Keratinocyte (primary cell): ENCODE data around the gene SPG11. TPM values are rescaled to one million over a fixed set of nuclear protein-coding genes. Genes with fewer than 3 reads are reported as not detected.
"Not testable (repeated sequence)": the region's sequence is repeated elsewhere in the genome, so short reads cannot be mapped to it uniquely, and the experiment has no call there.

Experiments used
- DNase-seq: peaks from one replicate; pipeline ENCODE4 v3.0.0-alpha.2; 2011; ENCODE audit warnings: low read depth, missing footprints, low spot score
- FAIRE-seq: peaks from 2 replicates; lab custom pipeline; 2011; peaks lifted over from hg19 to GRCh38; lab: Jason Lieb, UNC
- H2AFZ ChIP-seq: 2 replicates; pipeline ENCODE4 v1.6.0; 2012; ENCODE audit warnings: low read length, control low read depth, inconsistent platforms; ENCODE audit not compliant: control insufficient read depth
- H3K27ac ChIP-seq: 2 replicates; pipeline ENCODE4 v1.5.1; 2011; ENCODE audit warnings: low read length; ENCODE audit not compliant: control insufficient read depth, insufficient read depth
- H3K27me3 ChIP-seq: 3 replicates; pipeline ENCODE4 v1.6.0; 2011; ENCODE audit warnings: low read length; ENCODE audit not compliant: control insufficient read depth, insufficient read depth; ENCODE audit errors: extremely low read depth
- H3K36me3 ChIP-seq, 2 experiments: 2 replicates in 1 of 2; 3 replicates in 1 of 2; pipeline ENCODE4 v1.5.1; 2011; ENCODE audit warnings: low read length in 2 of 2, mild to moderate bottlenecking in 1 of 2; ENCODE audit not compliant: control insufficient read depth in 2 of 2, insufficient read depth in 2 of 2; ENCODE audit errors: extremely low read depth in 1 of 2
- H3K4me1 ChIP-seq: 3 replicates; pipeline ENCODE4 v1.5.1; 2011; ENCODE audit warnings: low read length; ENCODE audit not compliant: control insufficient read depth, insufficient read depth; ENCODE audit errors: extremely low read depth
- H3K4me2 ChIP-seq: 3 replicates; pipeline ENCODE4 v1.6.0; 2011; ENCODE audit warnings: low read depth, low read length; ENCODE audit not compliant: control insufficient read depth, insufficient read depth; ENCODE audit errors: extremely low read depth
- H3K4me3 ChIP-seq, 3 experiments: fragments of 200-600 bp in 1 of 3; sonication (generic) in 1 of 3; 2 replicates in 2 of 3; 3 replicates in 1 of 3; pipeline ENCODE4 v1.5.1; 2011 to 2016; ENCODE audit warnings: low read length in 3 of 3, mild to moderate bottlenecking in 3 of 3, control low read depth in 2 of 3, inconsistent platforms in 1 of 3, low read depth in 1 of 3, mixed read lengths in 1 of 3, mixed run types in 1 of 3, moderate library complexity in 1 of 3; ENCODE audit not compliant: control insufficient read depth in 2 of 3, insufficient read depth in 2 of 3; ENCODE audit errors: extremely low read depth in 1 of 3
- H3K79me2 ChIP-seq: 2 replicates; pipeline ENCODE4 v1.6.0; 2012; ENCODE audit warnings: low read length; ENCODE audit not compliant: control insufficient read depth, insufficient read depth
- H3K9ac ChIP-seq: 3 replicates; pipeline ENCODE4 v1.6.0; 2011; ENCODE audit warnings: low read length; ENCODE audit not compliant: control insufficient read depth, insufficient read depth; ENCODE audit errors: extremely low read depth
- H3K9me1 ChIP-seq: 3 replicates; pipeline ENCODE4 v1.6.0; 2011; ENCODE audit warnings: low read length; ENCODE audit not compliant: control insufficient read depth, insufficient read depth; ENCODE audit errors: extremely low read depth
- H3K9me3 ChIP-seq: 2 replicates; pipeline ENCODE4 v1.5.1; 2012; ENCODE audit warnings: low read depth, low read length; ENCODE audit not compliant: control insufficient read depth
- H4K20me1 ChIP-seq: 3 replicates; pipeline ENCODE4 v1.6.0; 2011; ENCODE audit warnings: low read length; ENCODE audit not compliant: control insufficient read depth, insufficient read depth; ENCODE audit errors: extremely low read depth
- CTCF ChIP-seq, 3 experiments: IDR thresholded peaks in 1 of 3; conservative IDR thresholded peaks in 1 of 3; optimal IDR thresholded peaks in 1 of 3; 2 replicates in 2 of 3; 3 replicates in 1 of 3; pipeline versions ENCODE3 to v1.5.1; 2011; ENCODE audit warnings: low read length in 3 of 3, mild to moderate bottlenecking in 3 of 3, moderate library complexity in 2 of 3, control low read depth in 1 of 3, inconsistent platforms in 1 of 3; ENCODE audit not compliant: insufficient read depth in 2 of 3; ENCODE audit errors: extremely low read depth in 1 of 3
- EZH2 ChIP-seq: IDR thresholded peaks from one replicate; pipeline ENCODE4 v1.6.1; 2012; ENCODE audit warnings: inconsistent platforms, mild to moderate bottlenecking, low read length, moderate library complexity
- dilution Hi-C: fragments of 300-500 bp; cut with MboI; formaldehyde crosslinking; loops from one replicate; pipeline ENCODE4 v1.7.0; 2020; ENCODE audit warnings: low sequenced_read_pairs; ENCODE audit not compliant: extremely low pct_ligation_motif_present
- polyA plus RNA-seq, 5 experiments: library from polyadenylated mRNA; depleted of rRNA in 3 of 5; stranded (reverse) in 3 of 5; stranded (forward) in 1 of 5; unstranded in 1 of 5; fragments of >200 nt; gene quantifications; 1 replicate in 1 of 5; 2 replicates in 3 of 5; 3 replicates in 1 of 5; pipeline versions ENCODE4 v1.2.1 to v1.2.3, GENCODE V29; 2011 to 2012; ENCODE audit warnings: missing spikeins in 2 of 5, low read depth in 1 of 5, low replicate concordance in 1 of 5

Gene SPG11
- polyA plus RNA-seq, 1 donor (not counting 4 experiments of a cell fraction or from before 2014, with no cell fraction given) = 41.5 TPM

GRCh38 chr15:44565387-44566154 is 97.9 kb downstream of the SPG11 start:
- Histone ChIP-seq H3K9ac (no peak overlapping the region), H3K27me3 (no peaks in the 10 kb centered on the region), H3K4me2 (no peak overlapping the region), H2AFZ (no peak overlapping the region), H4K20me1 (no peaks in the 10 kb centered on the region), H3K9me1 (no peaks in the 10 kb centered on the region), H3K4me1 (no peaks in the 10 kb centered on the region), H3K79me2 (no peaks in the 10 kb centered on the region), H3K4me3 (no peak overlapping the region), H3K36me3 (peaks cover 20 to 40% of the 10 kb centered on the region in 2 experiments), H3K27ac (no peak overlapping the region), H3K9me3 (no peaks in the 10 kb centered on the region)
- DNase-seq (no peak), FAIRE-seq (no peak)
- dilution Hi-C loops = no loop called here
- no peak for TF ChIP-seq CTCF (optimal IDR thresholded peaks at IDR 0.05 in 1 of 3, IDR thresholded peaks at IDR 0.05 in 1 of 3, conservative IDR thresholded peaks at IDR 0.05 in 1 of 3; ENCODE audit: extremely low read depth in 1 of 3, insufficient read depth in 2 of 3, low read length in 3 of 3)
- TF ChIP-seq EZH2 = no peak

GRCh38 chr15:44560926-44561325 is 102.5 kb downstream of the SPG11 start:
- H3K27ac ChIP-seq, H3K27me3 ChIP-seq, H3K4me1 ChIP-seq, dilution Hi-C loops, H4K20me1 ChIP-seq, H3K79me2 ChIP-seq, H3K9ac ChIP-seq, H3K4me2 ChIP-seq, DNase-seq, H3K9me3 ChIP-seq, H3K9me1 ChIP-seq, H2AFZ ChIP-seq, H3K4me3 ChIP-seq: not testable (repeated sequence)
- peak; percentile 79 for FAIRE-seq
- H3K36me3 ChIP-seq = peaks cover 28 to 36% of the 10 kb centered on the region in 2 experiments
